ENCODE data around the gene GABRE.

The GABRE gene

GRCh38 chrX:151974336-151975227 lies at the start of gene GABRE:
Gene GABRE (minus strand): TSS chrX:151974676. CDS start chrX:151974625, 51 bp downstream.
- Histone ChIP-seq H3K27ac (ENCODE audit: low read depth in 2 of 2, low read length in 2 of 2) (peak within 1 kb of the TSS; percentile 48 to 54), H3K9ac (ENCODE audit: low read depth in 1 of 2, low read length in 2 of 2) (peak within 1 kb of the TSS; percentile 41 to 58), H3K27me3 (ENCODE audit: control insufficient read depth in 2 of 2, insufficient read depth in 2 of 2, low read length in 2 of 2) (peaks cover 0 to 3% of the 10 kb centered on the region in 2 donors)

GRCh38 chrX:152020888-152021287 lies 46.4 kb upstream of the GABRE start:
- Histone ChIP-seq H3K36me3 (ENCODE audit: control insufficient read depth in 2 of 2, insufficient read depth in 2 of 2, low read length in 2 of 2) (no peaks in the 10 kb centered on the region), H3K4me1 (ENCODE audit: control insufficient read depth in 2 of 2, insufficient read depth in 2 of 2, low read length in 2 of 2) (no peaks in the 10 kb centered on the region), H3K27me3 (ENCODE audit: control insufficient read depth in 2 of 2, insufficient read depth in 2 of 2, low read length in 2 of 2) (no peaks in the 10 kb centered on the region), H3K27ac (ENCODE audit: low read depth in 2 of 2, low read length in 2 of 2) (no peak overlapping the region), H3K9ac (ENCODE audit: low read depth in 1 of 2, low read length in 2 of 2) (no peak overlapping the region), H3K4me3 (ENCODE audit: low read length in 2 of 2) (no peak overlapping the region), H3K9me3 (ENCODE audit: control insufficient read depth in 2 of 2, low read length in 2 of 2) (no peaks in the 10 kb centered on the region)

More at GRCh38 chrX:151974336-151975227, at the start of gene GABRE:
- H3K36me3 ChIP-seq (ENCODE audit: control insufficient read depth in 2 of 2, insufficient read depth in 2 of 2, low read length in 2 of 2) = peaks cover 0 to 1% of the 10 kb centered on the region in 2 donors
- H3K9me3 ChIP-seq (ENCODE audit: control insufficient read depth in 2 of 2, low read length in 2 of 2) = no peaks in the 10 kb centered on the region
- H3K4me1 ChIP-seq (ENCODE audit: control insufficient read depth in 2 of 2, insufficient read depth in 2 of 2, low read length in 2 of 2) = no peaks in the 10 kb centered on the region
- H3K4me3 ChIP-seq (ENCODE audit: low read length in 2 of 2) = peak within 1 kb of the TSS; percentile 63 to 66

- H3K27ac ChIP-seq (ENCODE audit: low read depth in 2 of 2, low read length in 2 of 2) = no peak overlapping the region
- H3K27me3 ChIP-seq (ENCODE audit: control insufficient read depth in 2 of 2, insufficient read depth in 2 of 2, low read length in 2 of 2) = no peaks in the 10 kb centered on the region
- H3K36me3 ChIP-seq (ENCODE audit: control insufficient read depth in 2 of 2, insufficient read depth in 2 of 2, low read length in 2 of 2) = no peaks in the 10 kb centered on the region
- no peaks in the 10 kb centered on the region for H3K9me3 ChIP-seq (ENCODE audit: control insufficient read depth in 2 of 2, low read length in 2 of 2)
- H3K4me3 ChIP-seq (ENCODE audit: low read length in 2 of 2) = no peak overlapping the region
- no peak overlapping the region for H3K9ac ChIP-seq (ENCODE audit: low read depth in 1 of 2, low read length in 2 of 2)
- no peaks in the 10 kb centered on the region for H3K4me1 ChIP-seq (ENCODE audit: control insufficient read depth in 2 of 2, insufficient read depth in 2 of 2, low read length in 2 of 2)
Measured at GRCh38 chrX:151999813-152000212, 25.3 kb upstream of the GABRE start.

- Histone ChIP-seq H3K27ac (ENCODE audit: low read depth in 2 of 2, low read length in 2 of 2) (no peak overlapping the region), H3K36me3 (ENCODE audit: control insufficient read depth in 2 of 2, insufficient read depth in 2 of 2, low read length in 2 of 2) (no peaks in the 10 kb centered on the region), H3K27me3 (ENCODE audit: control insufficient read depth in 2 of 2, insufficient read depth in 2 of 2, low read length in 2 of 2) (no peaks in the 10 kb centered on the region), H3K4me1 (ENCODE audit: control insufficient read depth in 2 of 2, insufficient read depth in 2 of 2, low read length in 2 of 2) (no peaks in the 10 kb centered on the region), H3K9ac (ENCODE audit: low read depth in 1 of 2, low read length in 2 of 2) (no peak overlapping the region), H3K9me3 (ENCODE audit: control insufficient read depth in 2 of 2, low read length in 2 of 2) (no peaks in the 10 kb centered on the region), H3K4me3 (ENCODE audit: low read length in 2 of 2) (no peak overlapping the region)
Measured at GRCh38 chrX:151997539-151997938, 23.1 kb upstream of the GABRE start.

GRCh38 chrX:151996347-151996746 lies 21.9 kb upstream of the GABRE start:
- no peak overlapping the region for H3K27ac ChIP-seq (ENCODE audit: low read depth in 2 of 2, low read length in 2 of 2)
- no peaks in the 10 kb centered on the region for H3K9me3 ChIP-seq (ENCODE audit: control insufficient read depth in 2 of 2, low read length in 2 of 2)
- no peaks in the 10 kb centered on the region for H3K27me3 ChIP-seq (ENCODE audit: control insufficient read depth in 2 of 2, insufficient read depth in 2 of 2, low read length in 2 of 2)
- no peak overlapping the region for H3K4me3 ChIP-seq (ENCODE audit: low read length in 2 of 2)
- H3K4me1 ChIP-seq (ENCODE audit: control insufficient read depth in 2 of 2, insufficient read depth in 2 of 2, low read length in 2 of 2) = no peaks in the 10 kb centered on the region
- no peaks in the 10 kb centered on the region for H3K36me3 ChIP-seq (ENCODE audit: control insufficient read depth in 2 of 2, insufficient read depth in 2 of 2, low read length in 2 of 2)
- H3K9ac ChIP-seq (ENCODE audit: low read depth in 1 of 2, low read length in 2 of 2) = no peak overlapping the region

- H3K27ac ChIP-seq (ENCODE audit: low read depth in 2 of 2, low read length in 2 of 2) = no peak overlapping the region
Measured at GRCh38 chrX:151994476-151994875, 20.0 kb upstream of the GABRE start.

GRCh38 chrX:151988706-151989299 lies 14.3 kb upstream of the GABRE start:
- Histone ChIP-seq H3K27me3 (ENCODE audit: control insufficient read depth in 2 of 2, insufficient read depth in 2 of 2, low read length in 2 of 2) (no peaks in the 10 kb centered on the region), H3K4me3 (ENCODE audit: low read length in 2 of 2) (no peak overlapping the region), H3K9me3 (ENCODE audit: control insufficient read depth in 2 of 2, low read length in 2 of 2) (no peaks in the 10 kb centered on the region), H3K9ac (ENCODE audit: low read depth in 1 of 2, low read length in 2 of 2) (no peak overlapping the region), H3K27ac (ENCODE audit: low read depth in 2 of 2, low read length in 2 of 2) (no peak overlapping the region), H3K4me1 (ENCODE audit: control insufficient read depth in 2 of 2, insufficient read depth in 2 of 2, low read length in 2 of 2) (peaks cover 0 to 7% of the 10 kb centered on the region in 2 donors), H3K36me3 (ENCODE audit: control insufficient read depth in 2 of 2, insufficient read depth in 2 of 2, low read length in 2 of 2) (no peaks in the 10 kb centered on the region)

More at GRCh38 chrX:151994476-151994875, 20.0 kb upstream of the GABRE start:
- H3K36me3 ChIP-seq (ENCODE audit: control insufficient read depth in 2 of 2, insufficient read depth in 2 of 2, low read length in 2 of 2) = no peaks in the 10 kb centered on the region
- H3K27me3 ChIP-seq (ENCODE audit: control insufficient read depth in 2 of 2, insufficient read depth in 2 of 2, low read length in 2 of 2) = no peaks in the 10 kb centered on the region
- H3K4me3 ChIP-seq (ENCODE audit: low read length in 2 of 2) = no peak overlapping the region
- H3K9ac ChIP-seq (ENCODE audit: low read depth in 1 of 2, low read length in 2 of 2) = no peak overlapping the region
- no peaks in the 10 kb centered on the region for H3K4me1 ChIP-seq (ENCODE audit: control insufficient read depth in 2 of 2, insufficient read depth in 2 of 2, low read length in 2 of 2)
- H3K9me3 ChIP-seq (ENCODE audit: control insufficient read depth in 2 of 2, low read length in 2 of 2) = no peaks in the 10 kb centered on the region

- Histone ChIP-seq H3K4me1 (ENCODE audit: control insufficient read depth in 2 of 2, insufficient read depth in 2 of 2, low read length in 2 of 2) (peaks cover under 1 to 7% of the 10 kb centered on the region in 2 donors), H3K36me3 (ENCODE audit: control insufficient read depth in 2 of 2, insufficient read depth in 2 of 2, low read length in 2 of 2) (no peaks in the 10 kb centered on the region), H3K27me3 (ENCODE audit: control insufficient read depth in 2 of 2, insufficient read depth in 2 of 2, low read length in 2 of 2) (no peaks in the 10 kb centered on the region), H3K4me3 (ENCODE audit: low read length in 2 of 2) (no peak overlapping the region), H3K9me3 (ENCODE audit: control insufficient read depth in 2 of 2, low read length in 2 of 2) (no peaks in the 10 kb centered on the region), H3K9ac (ENCODE audit: low read depth in 1 of 2, low read length in 2 of 2) (no peak overlapping the region), H3K27ac (ENCODE audit: low read depth in 2 of 2, low read length in 2 of 2) (no peak overlapping the region)
Measured at GRCh38 chrX:151987108-151987507, 12.6 kb upstream of the GABRE start.

- H3K9ac ChIP-seq (ENCODE audit: low read depth in 1 of 2, low read length in 2 of 2) = no peak overlapping the region
- H3K9me3 ChIP-seq (ENCODE audit: control insufficient read depth in 2 of 2, low read length in 2 of 2) = no peaks in the 10 kb centered on the region
- H3K36me3 ChIP-seq (ENCODE audit: control insufficient read depth in 2 of 2, insufficient read depth in 2 of 2, low read length in 2 of 2) = no peaks in the 10 kb centered on the region
- no peaks in the 10 kb centered on the region for H3K27me3 ChIP-seq (ENCODE audit: control insufficient read depth in 2 of 2, insufficient read depth in 2 of 2, low read length in 2 of 2)
- H3K27ac ChIP-seq (ENCODE audit: low read depth in 2 of 2, low read length in 2 of 2) = peak overlapping the region in 1 of 2 donors; percentile 10
- H3K4me3 ChIP-seq (ENCODE audit: low read length in 2 of 2) = no peak overlapping the region
- peaks cover 6 to 16% of the 10 kb centered on the region in 2 donors for H3K4me1 ChIP-seq (ENCODE audit: control insufficient read depth in 2 of 2, insufficient read depth in 2 of 2, low read length in 2 of 2)
Measured at GRCh38 chrX:151985955-151986354, 11.5 kb upstream of the GABRE start.

- Histone ChIP-seq H3K9me3 (ENCODE audit: control insufficient read depth in 2 of 2, low read length in 2 of 2) (no peaks in the 10 kb centered on the region), H3K27me3 (ENCODE audit: control insufficient read depth in 2 of 2, insufficient read depth in 2 of 2, low read length in 2 of 2) (no peaks in the 10 kb centered on the region), H3K27ac (ENCODE audit: low read depth in 2 of 2, low read length in 2 of 2) (no peak overlapping the region), H3K9ac (ENCODE audit: low read depth in 1 of 2, low read length in 2 of 2) (no peak overlapping the region), H3K36me3 (ENCODE audit: control insufficient read depth in 2 of 2, insufficient read depth in 2 of 2, low read length in 2 of 2) (no peaks in the 10 kb centered on the region), H3K4me1 (ENCODE audit: control insufficient read depth in 2 of 2, insufficient read depth in 2 of 2, low read length in 2 of 2) (peaks cover 6 to 16% of the 10 kb centered on the region in 2 donors), H3K4me3 (ENCODE audit: low read length in 2 of 2) (no peak overlapping the region)
Measured at GRCh38 chrX:151985531-151985930, 11.1 kb upstream of the GABRE start.
